G401 (cell line): ENCODE measurements around the gene CYBRD1. TPM values are rescaled to one million over a fixed set of nuclear protein-coding genes. Genes with fewer than 3 reads are reported as not detected.
A peak's percentile ranks its signal among the peaks of the same experiment; 100 is the strongest.
"Not testable (repeated sequence)": the region's sequence is repeated elsewhere in the genome, so short reads cannot be mapped to it uniquely, and the experiment has no call there.

ENCODE experiments used
- DNase-seq: peaks from one replicate; pipeline ENCODE4 v3.0.0-alpha.2; 2015; ENCODE audit warnings: low spot score
- in situ Hi-C: cut with HindIII; loops from 2 replicates; pipeline ENCODE4 v1.10.0; 2016; ENCODE audit warnings: low sequenced_read_pairs, mixed read lengths
- total RNA-seq: library from RNA; depleted of rRNA; stranded (reverse); fragments of >200 nt; shearing (Covaris generic); gene quantifications from 2 replicates; pipeline ENCODE4 v1.2.3, GENCODE V29; 2014

CYBRD1 gene
- total RNA-seq, 1 experiment from 2014 or later = 26.2 TPM

DNA sequence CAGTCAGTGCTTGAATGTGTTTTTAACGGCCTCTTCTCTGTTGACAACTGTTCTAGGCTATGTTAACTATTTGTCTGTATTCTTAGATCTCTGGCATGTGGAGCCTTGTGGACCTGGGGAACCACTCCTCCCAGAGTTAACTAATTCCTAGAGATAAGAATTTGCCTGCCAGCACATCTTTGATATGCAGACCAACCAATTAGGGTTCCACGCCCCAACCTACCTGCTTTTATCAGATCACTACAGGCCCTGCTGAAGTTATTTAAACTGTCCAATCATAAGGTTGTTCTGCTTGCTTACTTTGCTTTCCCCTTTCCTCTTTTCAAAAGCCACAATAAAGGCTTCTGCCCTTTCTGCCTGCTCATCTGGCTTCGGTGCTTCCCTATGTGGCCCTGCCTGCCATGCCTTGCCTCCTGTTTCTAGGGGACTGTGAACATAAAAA is 8.5 kb upstream of the CYBRD1 start:
- DNase-seq = no peak
- in situ Hi-C loops = no loop called here

DNA sequence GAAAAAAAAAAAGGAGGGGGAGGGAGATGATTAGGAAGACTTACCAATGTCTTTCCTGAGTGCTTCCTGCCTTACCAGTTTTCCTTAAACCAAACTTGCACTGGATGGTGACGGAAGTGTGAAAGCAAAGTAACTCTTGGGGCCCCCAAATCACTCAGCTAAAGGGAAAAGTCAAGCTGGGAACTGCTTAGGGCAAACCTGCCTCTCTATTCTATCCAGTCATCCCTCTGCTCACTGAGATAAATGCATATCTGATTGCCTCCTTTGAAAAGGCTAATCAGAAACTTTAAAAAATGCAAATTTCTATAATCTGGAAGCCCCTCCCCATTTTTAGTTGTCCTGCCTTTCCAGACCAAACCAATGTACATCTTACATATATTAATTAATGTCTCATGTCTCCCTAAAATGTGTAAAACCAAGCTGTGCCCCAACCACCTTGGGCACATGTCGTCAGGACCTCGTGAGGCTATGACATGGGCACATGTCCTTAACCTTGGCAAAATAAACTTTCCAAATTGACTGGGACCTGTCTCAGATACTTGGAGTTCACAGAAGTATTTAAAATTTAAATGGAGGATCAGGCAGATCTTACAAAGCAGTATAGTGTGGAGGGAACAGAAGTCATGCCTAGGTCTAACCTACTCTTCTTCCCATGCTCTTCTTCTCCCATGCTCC is 7.2 kb upstream of the CYBRD1 start:
- in situ Hi-C loops = no loop called here
- DNase-seq = no peak

- DNase-seq = no peak
- in situ Hi-C loops = no loop called here
Observed at GRCh38 chr2:171515672-171516298, 6.5 kb upstream of the CYBRD1 start.

DNA sequence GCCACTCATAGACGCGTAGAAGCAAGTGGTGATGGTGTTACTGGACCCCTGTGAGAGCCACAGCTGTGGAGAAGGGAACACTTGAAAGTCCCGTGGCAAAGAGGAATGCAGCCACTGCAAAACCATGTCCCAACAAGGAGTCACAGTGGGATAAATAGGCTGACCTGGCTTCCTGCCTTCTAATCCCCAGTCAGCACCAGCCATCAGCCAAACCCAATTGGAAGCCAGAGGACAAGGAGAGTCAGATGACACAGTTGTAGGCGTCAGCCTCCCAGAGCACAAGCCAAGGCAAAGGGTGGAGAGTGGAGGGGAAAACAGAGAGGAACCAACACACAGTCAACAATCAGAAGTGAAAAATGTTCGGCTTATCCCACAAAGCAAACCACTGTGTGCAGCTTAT is 5.5 kb upstream of the CYBRD1 start:
- no peak for DNase-seq
- in situ Hi-C loops = no loop called here

DNA sequence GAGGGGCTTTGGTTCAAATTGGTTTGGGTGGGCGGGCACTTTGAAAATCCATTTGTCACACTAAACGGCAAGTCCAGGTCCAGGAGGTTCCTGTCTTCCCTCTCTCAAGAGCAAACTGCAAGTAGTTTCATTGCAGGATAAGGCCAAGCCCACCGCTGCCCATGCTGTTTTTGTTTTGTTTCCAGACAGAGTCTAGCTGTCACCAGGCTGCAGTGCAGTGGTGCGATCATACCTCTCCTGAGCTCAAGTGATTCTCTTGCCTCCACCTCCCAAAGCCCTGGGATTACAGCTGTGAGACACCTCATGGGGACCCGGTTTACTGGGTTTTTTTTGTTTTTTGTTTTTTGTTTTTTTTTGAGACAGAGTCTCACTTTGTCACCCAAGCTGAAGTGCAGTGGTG is 1.8 kb upstream of the CYBRD1 start:
- DNase-seq = no peak
- in situ Hi-C loops = no loop called here

DNA sequence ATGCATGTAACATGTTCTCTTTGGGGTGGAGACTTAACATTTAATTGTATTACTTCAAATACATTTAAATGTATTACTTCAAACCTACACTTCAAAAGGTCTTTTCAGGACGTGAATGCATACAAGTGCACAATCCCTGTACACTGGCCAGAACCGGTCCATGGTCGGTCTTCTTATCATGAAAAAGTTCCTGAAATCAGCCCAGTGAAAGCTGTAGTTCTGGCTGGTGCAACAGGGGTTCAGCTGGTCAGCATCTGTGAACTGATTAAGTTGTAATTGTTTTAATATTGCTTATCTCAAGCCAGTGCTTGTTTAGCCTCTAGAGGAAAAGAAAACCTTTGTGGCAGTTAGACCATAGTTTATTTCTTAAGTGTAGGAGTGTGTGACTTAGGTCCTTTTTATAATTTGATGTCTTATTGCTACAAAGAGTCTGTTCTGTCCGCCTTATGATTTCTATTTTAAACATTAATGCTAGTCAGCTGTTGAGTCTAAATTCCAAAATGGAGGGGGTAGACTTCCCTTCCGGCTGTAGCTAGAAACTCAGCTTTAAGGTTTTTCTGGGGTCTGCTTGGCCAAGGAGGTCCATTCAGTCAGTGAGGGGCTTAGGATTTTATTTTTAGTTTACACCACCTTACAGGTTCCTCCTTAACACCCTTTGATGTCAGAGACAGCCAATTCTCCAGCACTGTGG is 768 bp upstream of the CYBRD1 start:
- no peak for DNase-seq
- in situ Hi-C loops = no loop called here

DNA sequence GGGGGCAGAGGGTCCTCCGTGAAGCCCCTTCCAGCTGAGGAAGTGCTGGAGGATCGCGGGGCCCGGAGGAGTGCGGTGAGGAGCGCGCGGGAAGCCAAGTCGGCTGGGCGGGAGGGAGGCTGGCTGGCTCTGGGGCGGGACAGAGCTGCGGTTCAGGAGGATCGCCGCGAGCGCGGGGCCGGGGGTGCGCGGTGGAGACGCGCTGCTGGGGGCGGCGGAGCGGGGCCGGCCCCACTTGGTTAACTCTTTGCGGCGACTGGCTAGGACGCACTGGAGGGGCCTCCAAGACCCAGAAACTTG is 464 bp downstream of the CYBRD1 start:
- DNase-seq = no peak
- in situ Hi-C loops = no loop called here

DNA sequence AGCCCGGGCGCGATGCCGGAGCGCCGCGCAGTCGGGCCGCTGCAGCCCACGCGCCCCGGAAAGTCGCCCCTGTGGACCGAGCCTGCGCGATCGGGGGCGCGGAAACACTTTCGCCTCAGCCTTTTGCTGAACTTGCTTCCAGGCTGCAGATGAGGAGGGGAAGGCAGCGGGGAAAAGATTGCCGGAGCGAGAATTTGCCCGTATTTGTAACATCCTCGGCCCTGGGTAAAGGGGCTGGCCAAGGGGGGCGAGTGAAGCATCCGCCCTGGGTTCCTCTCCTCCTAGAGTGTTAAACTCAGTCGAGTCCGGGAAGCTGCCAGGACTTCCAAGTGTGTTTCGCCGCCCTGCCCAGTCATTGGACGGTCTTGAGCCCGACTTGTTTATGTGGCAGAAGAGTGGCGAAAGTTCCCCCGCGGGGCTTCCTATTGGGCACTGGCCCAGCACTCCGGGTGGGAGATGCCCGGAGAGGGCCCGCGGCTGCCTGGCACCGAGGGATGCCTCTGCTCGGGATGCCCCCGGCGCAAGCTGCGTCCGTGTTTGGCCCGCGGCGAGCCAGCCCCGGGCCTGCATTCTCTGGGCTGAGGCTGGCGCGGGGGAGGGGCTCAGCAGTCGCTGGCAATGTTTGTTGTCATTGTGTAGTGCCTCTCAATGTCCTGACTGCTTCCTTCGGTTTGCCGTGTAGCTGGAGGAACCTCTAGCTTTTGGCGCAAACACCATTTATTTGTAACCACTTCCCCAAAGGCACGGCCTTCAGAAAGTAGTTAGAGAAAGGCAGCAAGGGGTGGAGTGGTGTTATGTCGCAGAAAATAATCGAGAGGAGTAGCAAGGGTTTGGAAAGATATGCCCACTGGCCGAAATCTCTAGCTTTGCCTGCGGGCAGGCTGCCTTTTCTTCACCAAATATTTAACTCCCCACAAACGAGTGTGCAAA is 1.1 kb downstream of the CYBRD1 start:
- in situ Hi-C loops = no loop called here
- peak; percentile 41 for DNase-seq

- in situ Hi-C loops = no loop called here
Observed at GRCh38 chr2:171524018-171524401, 1.7 kb downstream of the CYBRD1 start.

DNA sequence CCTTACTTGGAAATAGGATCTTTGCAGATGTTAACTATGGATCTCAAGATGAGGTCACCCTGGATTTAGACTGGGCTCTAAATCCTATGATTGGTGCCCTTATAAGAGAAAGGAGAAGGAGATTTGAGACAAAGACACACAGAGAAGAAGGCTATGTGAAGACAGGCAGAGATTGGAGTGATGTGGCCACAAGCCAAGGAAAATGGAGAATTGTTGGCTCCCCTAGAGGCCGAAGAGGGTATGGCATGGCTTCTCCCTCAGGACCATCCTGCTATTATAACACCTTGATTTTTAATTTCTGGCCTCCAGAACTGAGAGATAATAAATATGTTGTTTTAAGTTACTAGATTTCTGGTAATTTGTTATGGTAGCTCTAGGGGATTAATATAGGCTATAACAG is 7.6 kb downstream of the CYBRD1 start:
- no peak for DNase-seq
- in situ Hi-C loops = no loop called here

More at GRCh38 chr2:171524018-171524401, 1.7 kb downstream of the CYBRD1 start:
- DNase-seq = no peak

GRCh38 chr2:171530378-171530777 is 8.1 kb downstream of the CYBRD1 start:
- no peak for DNase-seq
- in situ Hi-C loops = no loop called here

DNA sequence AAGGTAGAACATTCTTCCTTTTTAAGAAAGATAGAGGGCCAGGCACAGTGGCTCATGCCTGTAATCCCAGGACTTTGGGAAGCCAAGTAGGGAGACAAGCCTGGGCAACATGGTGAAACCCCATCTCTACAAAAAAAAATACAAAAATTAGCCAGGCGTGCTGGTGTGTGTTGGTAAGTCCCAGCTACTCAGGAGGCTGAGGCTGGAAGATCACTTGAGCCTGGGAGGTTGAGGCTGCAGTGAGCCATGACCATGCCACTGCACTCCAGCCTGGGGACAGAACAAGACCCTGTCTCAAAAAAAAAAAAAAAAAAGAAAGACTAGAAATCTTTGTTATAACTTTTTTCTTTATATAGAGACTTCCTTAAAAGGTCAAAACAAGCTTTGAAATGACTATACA is 8.6 kb downstream of the CYBRD1 start:
- DNase-seq, in situ Hi-C loops: not testable (repeated sequence)

- DNase-seq = no peak
- in situ Hi-C loops = no loop called here
Observed at GRCh38 chr2:171531291-171531690, 9.0 kb downstream of the CYBRD1 start.

DNA sequence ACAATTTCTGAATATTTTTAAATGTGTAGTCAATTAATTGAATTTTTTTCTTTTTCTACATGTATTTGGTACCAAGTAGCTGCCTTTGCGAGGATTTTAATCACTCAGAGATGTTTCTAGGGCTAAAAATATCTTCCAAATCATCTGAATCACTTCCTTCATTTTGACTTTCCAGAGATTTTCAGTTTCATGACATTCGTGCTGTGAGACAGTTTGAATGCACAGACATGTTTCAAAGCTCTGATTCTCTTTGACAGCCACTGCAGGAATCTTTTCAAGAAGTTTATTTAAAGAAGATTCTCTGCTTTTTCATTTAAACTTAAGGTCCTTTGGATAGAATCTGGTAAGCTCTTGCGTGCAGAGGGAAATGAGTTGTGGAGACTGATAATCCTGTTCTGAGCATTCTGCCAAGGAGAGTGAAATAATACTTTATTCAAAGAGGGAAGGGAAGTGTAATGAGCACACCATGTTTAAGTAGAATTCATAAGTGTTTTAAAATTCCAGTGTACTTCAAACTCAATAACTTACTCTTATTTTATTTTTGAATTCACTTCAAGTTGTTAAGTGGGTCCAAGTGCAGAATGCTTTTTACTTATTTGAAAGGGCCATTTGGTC is 9.7 kb downstream of the CYBRD1 start:
- in situ Hi-C loops = no loop called here
- no peak for DNase-seq

GRCh38 chr2:171533331-171533730 is 11.1 kb downstream of the CYBRD1 start:
- DNase-seq = no peak
- in situ Hi-C loops = no loop called here

DNA sequence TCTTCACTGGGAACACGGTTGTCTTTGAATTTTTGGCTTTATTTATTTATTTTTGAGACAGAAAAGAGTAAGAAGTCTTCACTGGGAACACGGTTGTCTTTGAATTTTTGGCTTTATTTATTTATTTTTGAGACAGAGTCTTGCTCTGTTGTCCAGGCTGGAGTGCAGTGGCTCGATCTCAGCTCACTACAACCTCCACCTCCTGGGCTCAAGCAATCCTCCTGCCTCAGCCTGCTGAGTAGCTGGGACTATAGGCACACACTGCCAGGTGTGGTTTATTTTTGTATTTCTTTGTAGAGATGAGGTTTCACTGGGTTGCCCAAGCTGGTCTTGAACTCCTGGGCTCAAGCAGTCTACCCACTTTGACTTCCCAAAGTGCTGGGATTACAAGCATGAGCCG is 13.3 kb downstream of the CYBRD1 start:
- in situ Hi-C loops, DNase-seq: not testable (repeated sequence)

- in situ Hi-C loops = no loop called here
- DNase-seq = no peak
Observed at GRCh38 chr2:171540437-171540836, 18.2 kb downstream of the CYBRD1 start.

- DNase-seq = no peak
- in situ Hi-C loops = no loop called here
Observed at GRCh38 chr2:171541202-171541887, 19.1 kb downstream of the CYBRD1 start.

GRCh38 chr2:171545086-171545485 is 22.8 kb downstream of the CYBRD1 start:
- in situ Hi-C loops = no loop called here

More at GRCh38 chr2:171545086-171545485, 22.8 kb downstream of the CYBRD1 start:
- no peak for DNase-seq
